WTC11 (cell line): Measurements from ENCODE around the gene TRIM29. TPM values are rescaled to one million over a fixed set of nuclear protein-coding genes. Genes with fewer than 3 reads are reported as not detected.

ENCODE experiments used
- ATAC-seq: fragments of 200-7000 bp; cut with Tn5 transposase; 2 replicates; pipeline ENCODE4 v1.10.0; 2021; ENCODE audit warnings: mild to moderate bottlenecking, moderate library complexity
- CTCF ChIA-PET: fragments of 300-600 bp; sonication (Branson Sonifier 250); formaldehyde crosslinking; loops from one replicate; lab custom pipeline; 2021; ENCODE audit warnings: antibody characterized with exemption; lab: Charles Lee
- POLR2A ChIA-PET: fragments of 350-600 bp; sonication (Branson Sonifier 250); formaldehyde crosslinking; loops from one replicate; lab custom pipeline; 2021; ENCODE audit warnings: antibody characterized with exemption; lab: Charles Lee
- DNase-seq: peaks from one replicate; pipeline ENCODE4 v3.0.0; 2021; ENCODE audit warnings: low spot score
- H3K27ac Mint-ChIP-seq: 2 replicates; pipeline ENCODE4 v1.8.0; 2021; ENCODE audit warnings: mixed read lengths
- H3K27me3 Mint-ChIP-seq: 2 replicates; pipeline ENCODE4 v1.8.0; 2021; ENCODE audit warnings: low read depth, mild to moderate bottlenecking, moderate library complexity, mixed read lengths
- H3K36me3 Mint-ChIP-seq: 2 replicates; pipeline ENCODE4 v1.8.0; 2021; ENCODE audit warnings: mixed read lengths
- H3K4me1 Mint-ChIP-seq: 2 replicates; pipeline ENCODE4 v1.8.0; 2022; ENCODE audit warnings: mixed read lengths
- H3K4me3 Mint-ChIP-seq: 2 replicates; pipeline ENCODE4 v1.8.0; 2021; ENCODE audit warnings: mild to moderate bottlenecking, moderate library complexity, mixed read lengths
- H3K9me3 Mint-ChIP-seq: 2 replicates; pipeline ENCODE4 v1.8.0; 2021; ENCODE audit warnings: mixed read lengths
- ATF3 ChIP-seq: sonication (generic); formaldehyde crosslinking; conservative IDR thresholded peaks from 2 replicates; pipeline ENCODE4 v1.8.1; 2022; ENCODE audit warnings: mild to moderate bottlenecking, missing genetic modification reagents
- ATF6 ChIP-seq: sonication (generic); formaldehyde crosslinking; IDR thresholded peaks from 2 replicates; pipeline ENCODE4 v1.8.1; 2023; ENCODE audit warnings: mild to moderate bottlenecking, missing genetic modification reagents
- CTCF ChIP-seq: fragments of 200-600 bp; IDR thresholded peaks from 2 replicates; pipeline ENCODE4 v1.8.0; 2022; ENCODE audit warnings: antibody characterized with exemption
- FOXK1 ChIP-seq: sonication (generic); formaldehyde crosslinking; IDR thresholded peaks from 2 replicates; pipeline ENCODE4 v1.8.0; 2022; ENCODE audit warnings: mild to moderate bottlenecking, moderate library complexity, missing genetic modification reagents
- FOXP4 ChIP-seq: sonication (generic); formaldehyde crosslinking; IDR thresholded peaks from 2 replicates; pipeline ENCODE4 v1.8.0; 2022; ENCODE audit warnings: mild to moderate bottlenecking, missing genetic modification reagents
- HMGA2 ChIP-seq: fragments of 250-450 bp; sonication (Bioruptor Pico); IDR thresholded peaks from 2 replicates; pipeline ENCODE4 v1.4.0; 2021; ENCODE audit warnings: mild to moderate bottlenecking, moderate library complexity
- NR2C2 ChIP-seq: sonication (generic); formaldehyde crosslinking; IDR thresholded peaks from 2 replicates; pipeline ENCODE4 v1.8.0; 2022; ENCODE audit warnings: mild to moderate bottlenecking, missing genetic modification reagents
- NR3C1 ChIP-seq: sonication (generic); formaldehyde crosslinking; conservative IDR thresholded peaks from 2 replicates; pipeline ENCODE4 v1.8.1; 2023; ENCODE audit warnings: low read depth, mild to moderate bottlenecking, missing genetic modification reagents
- RORB ChIP-seq: fragments of 250-450 bp; sonication (Bioruptor Pico); IDR thresholded peaks from 2 replicates; pipeline ENCODE4 v1.9.0; 2021; ENCODE audit warnings: mild to moderate bottlenecking
- SOX15 ChIP-seq: fragments of 250-450 bp; sonication (Bioruptor Pico); IDR thresholded peaks from 2 replicates; pipeline ENCODE4 v1.9.0; 2021; ENCODE audit warnings: mild to moderate bottlenecking
- TEAD1 ChIP-seq: sonication (generic); formaldehyde crosslinking; IDR thresholded peaks from 2 replicates; pipeline ENCODE4 v1.8.0; 2022; ENCODE audit warnings: mild to moderate bottlenecking, missing genetic modification reagents
- TP53 ChIP-seq: sonication (generic); formaldehyde crosslinking; IDR thresholded peaks from 2 replicates; pipeline ENCODE4 v1.8.1; 2023; ENCODE audit warnings: mild to moderate bottlenecking, missing genetic modification reagents
- ZBTB43 ChIP-seq: sonication (generic); formaldehyde crosslinking; IDR thresholded peaks from 2 replicates; pipeline ENCODE4 v1.8.1; 2023; ENCODE audit warnings: mild to moderate bottlenecking, missing genetic modification reagents
- ZMAT4 ChIP-seq: fragments of 250-450 bp; sonication (Bioruptor Pico); IDR thresholded peaks from 2 replicates; pipeline ENCODE4 v1.9.0; 2021; ENCODE audit warnings: mild to moderate bottlenecking
- ZNF232 ChIP-seq: sonication (generic); formaldehyde crosslinking; IDR thresholded peaks from 2 replicates; pipeline ENCODE4 v1.8.0; 2022; ENCODE audit warnings: mild to moderate bottlenecking, missing genetic modification reagents
- ZNF263 ChIP-seq: sonication (generic); formaldehyde crosslinking; IDR thresholded peaks from 2 replicates; pipeline ENCODE4 v1.8.1; 2022; ENCODE audit warnings: low read depth, mild to moderate bottlenecking, moderate library complexity, missing genetic modification reagents
- ZNF281 ChIP-seq: sonication (generic); formaldehyde crosslinking; IDR thresholded peaks from 2 replicates; pipeline ENCODE4 v1.8.0; 2023; ENCODE audit warnings: mild to moderate bottlenecking, missing genetic modification reagents
- ZNF317 ChIP-seq: sonication (generic); formaldehyde crosslinking; IDR thresholded peaks from 2 replicates; pipeline ENCODE4 v1.8.1; 2023; ENCODE audit warnings: low read depth, mild to moderate bottlenecking, moderate library complexity, missing genetic modification reagents, borderline replicate concordance
- ZNF512 ChIP-seq: sonication (generic); formaldehyde crosslinking; IDR thresholded peaks from 2 replicates; pipeline ENCODE4 v1.8.1; 2022; ENCODE audit warnings: missing genetic modification reagents, borderline replicate concordance
- ZSCAN18 ChIP-seq: fragments of 250-450 bp; sonication (Bioruptor Pico); IDR thresholded peaks from 2 replicates; pipeline ENCODE4 v2.1.2; 2022; ENCODE audit warnings: mild to moderate bottlenecking, moderate library complexity
- total RNA-seq: library from RNA; stranded (reverse); gene quantifications from 3 replicates; pipeline ENCODE4 v1.2.3, GENCODE V29; 2021

TRIM29 gene
- total RNA-seq, 1 experiment from 2014 or later = 0.11 TPM

- DNase-seq (no peak), ATAC-seq (no peak)
- Mint-ChIP-seq H3K27me3 (peaks cover 61% of the 10 kb centered on the region), H3K4me1 (peaks cover 31% of the 10 kb centered on the region), H3K4me3 (no peak overlapping the region), H3K9me3 (peaks cover 6% of the 10 kb centered on the region; the same call in 1 of the 2 replicates), H3K36me3 (no peaks in the 10 kb centered on the region), H3K27ac (no peak overlapping the region)
- no peak for TF ChIP-seq FOXP4 (CRISPR knock-in tag)
- TF ChIP-seq ZNF281 (CRISPR knock-in tag) = no peak
- no peak for TF ChIP-seq ATF3 (CRISPR knock-in tag)
- no peak for TF ChIP-seq RORB (CRISPR knock-in tag)
- no peak for TF ChIP-seq SOX15
- POLR2A ChIA-PET = no interaction called here
- CTCF ChIA-PET = interaction anchor here (1.0 to 1.2 kb wide), 2 partner anchors 13 to 52 kb away, joined by 3 read pairs; no protein-coding TSS in a partner anchor
Observed at GRCh38 chr11:120184371-120184945, 46.5 kb upstream of the TRIM29 start.

- POLR2A ChIA-PET = no interaction called here
- Mint-ChIP-seq H3K4me3 (no peak overlapping the region), H3K36me3 (no peaks in the 10 kb centered on the region), H3K27me3 (peaks cover 61% of the 10 kb centered on the region), H3K9me3 (no peaks in the 10 kb centered on the region), H3K27ac (no peak overlapping the region), H3K4me1 (peaks cover 31% of the 10 kb centered on the region)
- ATAC-seq (no peak), DNase-seq (no peak)
- CTCF ChIA-PET = interaction anchor here (1.0 to 5.7 kb wide), 2 partner anchors 11 to 53 kb away, joined by 3 to 109 read pairs; no protein-coding TSS in a partner anchor
- TF ChIP-seq ATF6 (CRISPR knock-in tag) (no peak), TP53 (CRISPR knock-in tag) (no peak), ZNF317 (CRISPR knock-in tag) (no peak), ZBTB43 (CRISPR knock-in tag) (no peak), CTCF (no peak), NR2C2 (CRISPR knock-in tag) (no peak), ZNF232 (no peak), HMGA2 (CRISPR knock-in tag) (no peak), ZNF263 (CRISPR knock-in tag) (no peak), ZMAT4 (CRISPR knock-in tag) (no peak), NR3C1 (no peak), TEAD1 (no peak), RORB (CRISPR knock-in tag) (no peak), ZNF512 (CRISPR knock-in tag) (no peak), FOXK1 (CRISPR knock-in tag) (no peak), ZSCAN18 (no peak)
Observed at GRCh38 chr11:120183701-120184141, 45.8 kb upstream of the TRIM29 start.
